Superior temporal gyrus (tissue), 1 donor: ENCODE measurements around the gene ATP8A2.
A peak's percentile ranks its signal among the peaks of the same experiment; 100 is the strongest.
"Not testable (repeated sequence)": the region's sequence is repeated elsewhere in the genome, so short reads cannot be mapped to it uniquely, and the experiment has no call there.

Experiments used
- DNase-seq: peaks from one replicate; pipeline ENCODE4 v3.0.0-alpha.2; 2016; ENCODE audit errors: extremely low spot score

Gene ATP8A2

DNA sequence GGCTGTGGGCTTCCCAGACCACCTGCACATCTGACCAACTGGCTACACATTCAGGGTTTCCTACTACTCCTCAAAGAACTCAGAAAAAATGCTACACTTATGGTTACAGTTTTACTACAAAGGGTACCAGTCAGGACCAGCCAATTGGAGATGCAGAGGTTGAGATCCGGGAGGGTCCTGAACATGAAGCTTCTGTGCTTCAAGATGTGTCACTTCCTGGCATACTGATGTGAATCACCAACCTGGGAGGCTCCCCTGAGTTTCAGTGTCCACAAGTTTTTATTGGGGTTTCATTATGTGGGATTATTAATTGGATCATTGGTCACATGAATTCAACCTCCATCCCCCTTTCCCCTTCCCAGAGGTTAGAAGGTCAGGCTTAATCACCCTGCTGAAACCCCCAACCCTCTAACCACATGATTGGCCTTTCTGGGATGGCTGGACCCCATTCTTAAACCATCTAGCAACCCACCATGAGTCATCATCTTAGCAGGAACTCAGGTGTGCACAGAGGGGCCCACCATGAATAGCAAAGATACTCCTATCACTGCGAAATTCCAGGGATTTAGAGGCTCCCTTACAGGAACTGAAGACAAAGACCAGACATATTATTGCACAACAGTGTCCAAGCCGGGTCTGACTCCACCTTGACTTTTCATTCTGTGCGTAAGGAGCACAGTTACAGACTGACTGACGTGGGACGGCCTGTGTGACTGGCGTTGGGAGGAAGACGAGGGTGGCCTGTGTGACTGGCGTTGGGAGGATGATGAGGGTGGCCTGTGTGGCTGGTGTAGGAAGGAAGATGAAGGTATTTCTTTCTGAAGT lies 90.7 kb downstream of the ATP8A2 start:
- DNase-seq: no peak

DNA sequence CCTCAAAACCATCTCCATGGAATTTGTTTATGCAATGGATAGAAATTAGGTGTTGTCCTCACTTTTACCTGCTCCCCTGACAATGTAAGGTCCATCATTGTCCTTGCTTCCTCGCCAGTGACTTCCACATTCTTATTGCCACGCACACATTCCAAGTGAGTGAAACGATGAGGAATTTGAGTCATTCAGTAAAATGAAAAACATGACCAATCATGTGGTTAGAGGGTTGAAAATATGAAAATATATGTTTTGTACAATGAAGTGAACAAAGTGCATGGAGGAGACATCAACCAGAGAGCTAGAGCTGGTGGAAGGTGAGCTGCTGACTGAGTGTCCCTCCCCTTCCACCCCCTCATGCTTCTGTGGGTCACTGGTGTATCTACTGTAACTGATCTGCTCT lies 91.7 kb downstream of the ATP8A2 start:
- no peak for DNase-seq

DNA sequence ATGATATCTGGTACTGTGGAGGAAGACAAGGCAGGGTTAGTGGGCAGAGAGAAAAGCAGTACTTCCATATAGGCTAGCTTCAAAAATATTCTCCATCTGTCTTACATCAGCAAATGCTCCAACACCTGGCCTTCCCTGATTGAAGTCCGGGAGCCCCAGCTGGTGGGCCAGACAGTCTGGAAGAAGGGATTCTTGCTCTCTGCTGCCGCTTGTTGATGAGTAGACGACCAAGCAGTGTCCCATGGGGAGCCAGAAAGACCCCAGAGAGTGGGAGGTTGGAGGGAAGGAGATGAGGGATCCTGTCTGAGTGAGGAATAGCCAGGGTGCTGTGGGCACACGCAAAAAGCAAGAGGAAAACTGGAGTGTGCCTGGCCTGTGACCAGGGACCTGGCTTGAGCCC lies 95.1 kb downstream of the ATP8A2 start:
- no peak for DNase-seq

DNA sequence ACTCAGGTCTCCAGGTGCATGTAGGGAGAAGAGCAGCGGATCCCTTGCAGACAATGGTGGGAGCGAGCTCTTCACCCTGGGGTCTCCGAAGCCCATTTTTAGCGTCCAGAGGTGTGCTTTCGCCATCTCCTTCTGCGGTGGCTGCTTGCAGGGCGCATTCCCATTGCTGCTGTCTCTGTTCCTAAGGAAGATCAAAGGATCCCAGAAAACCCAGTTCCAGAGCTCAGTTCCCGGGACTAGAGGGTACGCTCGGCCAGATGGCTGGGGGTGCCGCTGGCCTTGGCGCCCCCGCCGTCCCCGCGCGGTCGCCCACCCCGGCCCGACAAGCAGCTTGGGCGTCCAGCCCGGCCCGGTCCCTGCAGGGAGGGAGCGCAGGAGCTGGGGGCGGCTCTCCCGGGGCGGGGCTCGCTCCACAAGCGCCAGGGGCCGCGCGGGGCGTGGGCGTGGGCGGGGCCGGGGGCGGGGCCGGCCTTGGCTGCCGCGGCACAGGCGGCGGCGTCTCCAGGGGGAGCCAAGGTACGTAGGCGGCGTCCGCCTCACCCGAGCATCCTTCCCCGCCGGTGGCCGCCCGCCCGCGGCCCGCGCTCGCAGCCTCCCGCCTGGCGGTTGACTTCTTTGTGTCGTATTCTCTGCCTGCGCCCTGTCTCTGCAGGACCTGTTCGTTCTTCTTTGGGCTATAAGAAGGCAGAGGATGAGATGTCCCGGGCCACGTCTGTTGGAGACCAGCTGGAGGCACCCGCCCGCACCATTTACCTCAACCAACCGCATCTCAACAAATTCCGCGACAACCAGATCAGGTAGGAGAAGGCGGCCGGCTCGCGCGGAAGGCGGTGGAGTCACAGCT lies 96.8 kb downstream of the ATP8A2 start:
- no peak for DNase-seq

DNA sequence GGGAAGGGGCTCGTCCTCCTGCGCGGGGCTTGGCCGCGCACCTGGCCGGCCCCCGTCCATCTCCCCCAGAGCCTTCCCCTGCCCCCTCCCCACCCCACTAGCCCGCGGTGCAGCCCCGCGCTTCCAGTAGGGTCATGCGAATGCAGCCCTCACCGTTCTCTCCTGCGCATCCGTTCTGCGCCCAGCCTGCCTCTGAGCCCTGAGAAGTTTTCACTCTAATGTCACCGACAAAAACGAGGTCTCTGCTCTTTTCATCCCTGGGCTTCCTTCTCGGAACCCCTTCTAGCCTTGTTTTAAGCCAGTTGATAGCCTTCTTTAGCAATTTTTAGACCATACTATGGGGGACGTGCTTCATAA lies 97.4 kb downstream of the ATP8A2 start:
- no peak for DNase-seq

DNA sequence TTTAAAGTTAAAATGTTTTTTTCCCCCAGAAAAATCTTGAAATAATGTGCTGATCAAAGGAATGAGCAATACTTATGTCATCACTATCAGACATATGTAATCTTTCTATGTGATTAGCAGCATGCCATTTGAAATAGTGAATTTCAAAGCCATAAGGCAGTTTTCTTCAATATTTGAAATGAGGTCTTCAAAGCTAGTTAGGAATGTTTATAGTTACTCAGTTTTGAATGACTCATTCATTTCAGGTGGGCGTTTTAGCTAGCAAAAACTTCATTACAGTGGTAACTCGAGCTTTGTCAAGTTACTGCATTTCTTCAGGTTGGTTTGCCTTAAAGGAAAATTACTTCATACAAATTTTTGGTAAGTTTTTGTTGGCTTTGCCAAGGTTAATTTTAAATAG lies 102.1 kb downstream of the ATP8A2 start:
- DNase-seq: no peak

DNA sequence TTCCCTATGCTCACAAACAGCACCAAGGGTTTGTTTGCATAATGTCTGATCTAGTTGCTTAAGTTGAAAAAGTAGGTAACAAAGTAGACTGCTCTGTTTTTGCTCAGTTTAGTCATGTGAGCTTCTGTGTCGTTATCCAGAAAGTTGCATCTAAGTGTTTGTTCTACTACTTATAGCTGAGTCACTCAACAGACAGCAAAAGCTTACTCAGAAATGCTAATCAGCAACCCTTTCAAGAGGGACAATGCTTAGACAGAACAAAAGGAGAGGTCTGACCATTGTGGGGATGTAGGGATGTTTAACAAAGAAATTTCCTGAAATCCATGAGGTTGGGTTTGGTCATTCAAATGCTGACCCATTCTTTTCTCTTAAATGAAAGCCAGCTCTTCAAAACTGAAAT lies 106.4 kb downstream of the ATP8A2 start:
- no peak for DNase-seq

DNA sequence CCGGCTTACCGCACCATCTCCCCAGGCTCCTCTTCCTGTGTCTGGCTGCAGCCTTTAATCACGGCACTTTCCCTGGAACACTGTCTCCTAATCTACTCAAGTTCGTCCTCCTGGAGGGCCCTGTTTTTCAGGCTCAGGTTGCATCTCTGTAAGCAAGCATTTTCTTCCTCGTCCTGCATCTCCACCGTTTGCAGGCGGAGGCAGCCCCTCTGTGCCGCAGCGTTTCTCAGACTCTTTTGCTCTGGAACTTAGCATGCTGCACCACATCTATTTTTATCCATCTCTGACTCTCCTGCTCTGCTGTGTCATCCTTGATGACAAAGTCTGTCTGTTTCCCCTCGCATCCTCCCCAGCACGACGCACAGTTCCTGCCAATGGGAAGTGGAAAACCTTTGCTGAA lies 117.5 kb downstream of the ATP8A2 start:
- peak; percentile 71 for DNase-seq

DNA sequence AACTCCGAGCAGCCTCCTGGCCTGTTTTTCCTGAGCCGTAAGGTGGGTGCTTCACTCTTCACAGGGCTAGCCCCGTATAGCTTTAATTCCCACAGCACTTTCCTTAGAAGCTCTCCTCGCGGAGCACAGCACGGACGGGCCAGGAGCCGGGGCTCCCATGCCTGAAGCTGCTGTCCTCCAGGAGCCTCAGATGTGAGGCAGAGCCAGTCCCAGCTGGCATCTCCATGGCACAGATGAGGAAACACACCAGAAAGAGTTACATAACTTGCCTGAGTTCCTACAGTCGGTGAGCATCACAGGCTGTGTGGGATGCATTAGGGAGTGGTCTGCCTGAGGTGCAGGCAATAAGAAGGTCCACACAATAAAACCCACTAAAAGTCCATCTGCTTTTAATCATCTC lies 118.5 kb downstream of the ATP8A2 start:
- peak; percentile 53 for DNase-seq

DNA sequence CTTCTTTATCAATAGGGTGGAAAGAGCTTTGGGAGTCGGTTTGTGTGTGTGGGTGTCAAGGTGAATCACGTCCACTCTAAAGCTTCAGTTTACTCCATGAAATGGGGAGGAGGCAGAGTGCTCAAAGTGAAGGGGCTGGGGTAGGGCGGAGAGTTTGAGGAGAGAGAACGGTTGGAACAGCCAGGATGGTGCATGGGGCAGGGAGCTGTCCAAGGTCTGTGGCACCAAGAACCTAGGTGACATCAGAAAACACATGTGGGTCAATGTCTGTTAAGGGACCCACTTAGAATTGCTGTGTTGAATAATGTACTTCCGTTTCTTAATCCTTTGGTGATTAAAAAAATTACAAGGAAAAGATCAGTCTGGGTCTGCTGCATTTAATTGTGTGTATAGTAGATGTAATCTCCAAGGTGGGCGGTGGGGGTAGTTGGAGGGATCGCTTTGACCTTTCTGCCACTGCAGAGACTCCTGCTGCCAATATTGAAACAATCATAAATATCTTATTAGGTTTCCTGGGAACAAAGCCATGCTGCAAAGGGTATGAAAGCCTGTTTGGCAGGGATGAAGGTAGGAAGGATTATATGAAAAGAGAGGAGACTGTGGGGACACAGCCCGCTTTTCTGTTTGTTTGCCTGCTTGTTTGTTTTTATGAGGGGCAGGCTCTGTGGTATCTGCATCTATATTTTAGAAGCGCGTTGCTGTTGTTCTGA lies 122.3 kb downstream of the ATP8A2 start:
- no peak for DNase-seq

DNA sequence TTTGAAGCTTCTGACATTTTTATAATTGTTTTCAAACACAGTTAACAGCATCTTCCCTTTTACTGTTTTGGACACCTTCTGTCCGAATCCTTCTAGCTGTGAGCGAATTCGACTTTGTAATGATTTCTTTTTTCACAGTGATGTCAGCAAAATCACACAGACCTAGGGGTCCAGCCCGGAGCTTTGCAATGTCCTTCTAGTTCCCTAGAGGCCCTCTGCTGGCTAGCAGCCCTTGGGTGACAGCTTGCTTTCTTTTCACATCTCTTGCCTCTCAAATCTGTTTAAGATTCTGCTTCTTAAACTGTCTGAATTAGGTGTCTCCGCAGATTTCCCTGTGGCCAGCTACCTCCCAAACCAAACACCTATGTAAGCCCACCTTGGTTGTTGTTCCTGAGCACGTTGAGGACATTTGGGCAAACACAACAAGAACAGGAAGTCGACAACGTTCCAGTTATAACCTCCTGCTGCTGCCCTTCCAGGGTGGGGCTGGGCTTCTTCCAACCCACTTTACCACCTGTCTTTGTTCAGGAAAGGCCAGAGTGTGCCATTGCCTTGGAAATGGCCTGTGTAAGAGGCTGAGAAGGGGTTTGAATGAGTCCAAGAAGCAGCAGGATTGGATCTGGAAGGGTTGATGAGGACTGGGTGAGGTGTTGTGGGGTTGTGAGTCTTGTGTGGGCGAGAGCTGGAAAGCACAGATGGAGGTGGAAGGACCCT lies 123.1 kb downstream of the ATP8A2 start:
- peak; percentile 41 for DNase-seq

DNA sequence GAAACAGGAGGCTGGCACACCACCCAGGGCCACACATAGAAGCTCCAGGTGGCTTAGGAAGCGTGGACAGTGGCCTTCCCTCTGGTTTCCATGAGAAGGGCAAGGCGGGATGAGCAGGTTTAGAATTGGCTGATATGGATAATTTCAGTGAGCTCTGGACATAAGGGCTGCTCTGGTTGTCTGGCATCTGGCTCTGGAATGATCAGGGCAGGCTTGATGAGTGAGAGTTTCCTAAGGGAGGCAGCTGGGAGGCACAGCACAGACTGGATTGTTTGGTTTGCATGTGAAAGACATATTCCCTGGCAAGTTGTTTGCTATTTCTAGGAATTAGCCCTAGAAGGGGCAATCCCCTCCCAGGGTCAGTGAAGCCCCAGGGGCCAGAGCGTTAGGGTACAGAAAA lies 129.5 kb downstream of the ATP8A2 start:
- no peak for DNase-seq

DNA sequence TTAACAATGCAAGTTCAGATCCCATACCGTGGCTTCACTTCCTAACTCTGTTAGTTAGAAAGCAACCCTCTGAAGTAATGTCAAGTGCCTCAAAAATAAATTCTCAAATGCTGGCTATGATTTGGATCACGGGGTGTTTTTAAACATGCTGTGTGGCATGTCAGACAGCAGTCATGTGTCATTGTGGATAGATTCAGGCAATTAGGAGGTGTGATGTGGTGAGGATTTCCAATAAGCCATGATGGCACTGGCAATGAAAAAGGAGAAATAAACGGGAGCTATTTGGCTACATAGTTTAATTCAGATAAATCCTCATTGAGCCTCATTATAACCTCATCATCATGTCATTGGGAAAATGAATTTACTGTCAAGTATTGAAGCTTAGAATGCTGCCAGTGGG lies 130.3 kb downstream of the ATP8A2 start:
- DNase-seq: no peak

DNA sequence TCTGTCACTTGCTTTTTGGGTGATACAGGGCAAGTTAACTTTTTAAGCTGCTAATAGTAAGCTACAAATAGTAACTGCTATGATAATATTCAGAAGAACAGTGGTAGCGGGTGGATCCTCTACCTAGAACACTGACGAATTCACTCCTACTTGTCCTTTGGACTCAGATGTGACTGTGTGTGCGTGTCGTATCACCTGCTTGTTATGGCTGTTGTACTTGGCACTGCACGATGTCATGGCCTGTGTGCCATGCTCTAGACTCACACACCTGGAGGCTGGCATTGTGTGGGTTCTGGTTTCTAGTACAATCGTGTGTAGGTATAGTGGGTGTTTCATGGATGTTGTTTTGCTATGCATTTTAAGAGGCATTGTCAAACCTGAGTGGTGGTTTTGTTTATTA lies 130.8 kb downstream of the ATP8A2 start:
- DNase-seq: no peak

DNA sequence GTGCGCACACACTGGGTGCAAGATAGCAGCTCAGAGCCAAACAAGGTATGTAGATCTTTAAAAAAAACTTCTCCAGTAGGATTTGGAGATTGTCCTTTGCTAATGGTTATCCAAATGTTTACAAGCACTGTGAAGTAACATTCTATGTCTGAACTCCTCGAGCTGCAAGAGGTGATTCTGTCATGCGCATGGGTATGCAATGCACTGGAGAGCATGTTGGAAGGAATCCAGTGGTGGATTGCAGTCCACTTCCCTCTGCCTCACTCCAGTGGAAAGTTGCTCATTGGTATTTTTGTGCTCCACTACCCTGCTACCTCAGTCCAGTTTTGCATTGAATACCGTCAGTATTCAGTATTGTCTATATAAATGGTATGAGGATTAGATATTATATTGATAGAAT lies 132.1 kb downstream of the ATP8A2 start:
- no peak for DNase-seq

DNA sequence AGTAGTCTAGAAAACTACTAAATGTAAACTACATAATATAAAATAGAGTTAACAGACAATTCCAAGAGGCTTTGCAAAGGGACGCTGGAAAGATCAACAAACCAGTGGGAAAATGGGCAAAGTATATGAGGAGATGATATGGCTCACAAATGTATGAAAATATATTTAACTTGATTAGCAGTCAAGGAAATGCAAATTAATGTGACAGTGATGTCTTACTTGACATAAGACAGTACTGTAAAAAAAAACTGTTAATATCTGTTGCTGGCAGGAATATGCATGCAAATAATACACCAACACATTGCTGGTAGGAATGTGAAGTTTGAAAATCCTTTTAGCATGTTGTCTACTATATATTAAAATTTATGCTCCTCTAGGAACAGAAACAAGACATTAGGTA lies 136.1 kb downstream of the ATP8A2 start:
- DNase-seq: no peak

DNA sequence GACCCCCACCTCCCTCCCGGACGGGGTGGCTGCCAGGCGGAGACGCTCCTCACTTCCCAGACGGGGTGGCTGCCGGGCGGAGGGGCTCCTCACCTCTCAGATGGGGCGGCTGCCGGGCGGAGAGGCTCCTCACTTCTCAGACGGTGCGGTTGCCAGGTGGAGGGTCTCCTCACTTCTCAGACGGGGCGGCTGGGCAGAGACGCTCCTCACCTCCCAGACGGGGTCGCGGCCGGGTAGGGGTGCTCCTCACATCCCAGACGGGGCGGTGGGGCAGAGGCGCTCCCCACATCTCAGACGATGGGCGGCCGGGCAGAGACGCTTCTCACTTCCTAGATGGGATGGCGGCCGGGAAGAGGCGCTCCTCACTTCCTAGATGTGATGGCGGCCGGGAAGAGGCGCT lies 141.3 kb downstream of the ATP8A2 start:
- DNase-seq: not testable (repeated sequence)

DNA sequence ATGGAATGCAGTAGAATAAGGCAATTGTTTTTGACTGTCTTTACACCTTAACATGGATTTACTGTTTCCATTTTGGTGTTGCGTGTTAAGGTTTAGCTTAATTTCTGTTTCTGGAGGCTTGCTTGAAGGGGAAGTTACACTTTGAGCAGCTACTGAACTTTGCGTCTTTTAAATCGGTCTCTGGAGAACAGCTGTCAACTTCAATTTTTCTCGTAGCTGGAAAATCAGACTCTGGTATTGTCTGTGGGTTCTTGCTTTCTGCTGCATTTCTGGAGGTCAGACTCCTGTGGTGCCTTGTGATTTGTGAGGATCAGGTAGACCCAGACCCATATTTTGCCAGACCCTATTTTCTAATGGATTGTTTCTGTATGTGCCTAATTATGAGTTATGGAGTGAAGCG lies 146.7 kb downstream of the ATP8A2 start:
- DNase-seq: no peak

DNA sequence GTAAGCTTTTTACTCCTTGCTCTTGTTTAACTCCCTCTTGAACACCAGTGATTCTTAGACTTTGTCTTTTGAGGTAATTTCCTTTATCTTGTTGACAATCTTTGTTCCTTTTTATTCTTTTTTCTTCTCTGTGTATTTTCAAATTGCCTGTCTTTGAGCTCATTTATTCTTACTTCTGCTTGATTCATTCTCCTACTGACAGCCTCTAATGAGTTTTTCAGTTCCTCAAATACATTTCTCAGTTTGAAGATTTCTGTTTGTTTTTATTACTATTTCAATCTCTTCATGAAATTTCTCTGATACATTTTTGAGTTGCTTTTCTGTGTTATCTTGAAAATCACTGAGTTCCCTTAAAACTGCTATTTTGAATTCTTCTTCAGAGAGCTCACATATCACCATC lies 154.1 kb downstream of the ATP8A2 start:
- no peak for DNase-seq

DNA sequence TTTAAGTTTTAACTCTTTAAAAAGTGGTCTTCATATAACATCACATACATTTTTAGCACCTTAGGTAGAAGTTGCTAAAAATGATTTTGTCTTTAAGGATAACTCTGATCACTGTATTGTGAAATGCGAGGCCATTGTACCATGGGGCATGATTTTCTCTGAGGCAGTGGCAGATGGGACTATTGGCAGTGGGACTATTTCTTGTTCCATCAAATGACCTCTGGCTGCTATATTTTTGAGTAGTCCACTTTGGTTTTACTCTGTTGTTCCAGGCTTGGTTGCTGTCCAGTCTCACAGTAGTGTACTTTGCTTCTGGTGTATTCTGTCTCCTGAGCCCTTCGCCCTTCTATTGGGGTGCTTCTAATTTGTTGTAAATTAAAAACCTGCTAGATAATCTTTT lies 156.5 kb downstream of the ATP8A2 start:
- DNase-seq: no peak

DNA sequence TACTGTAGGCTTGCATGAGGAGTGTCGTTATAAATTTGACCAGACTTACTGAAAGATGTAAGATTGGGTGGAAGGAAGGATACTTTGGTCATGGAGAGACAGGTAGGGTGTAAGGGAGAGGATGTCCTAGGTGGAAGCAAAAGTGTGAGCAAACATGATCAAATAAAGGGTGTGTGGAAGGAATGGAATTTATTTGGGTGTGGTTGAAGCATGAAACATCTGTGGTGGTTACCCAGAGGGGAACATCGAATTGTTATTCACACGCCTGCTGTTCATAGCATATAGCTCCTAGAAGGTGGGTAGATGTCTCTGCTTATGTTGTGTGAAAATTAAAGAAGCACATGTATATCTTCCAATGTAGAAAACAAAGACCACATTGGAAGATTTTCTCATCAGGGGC lies 157.7 kb downstream of the ATP8A2 start:
- no peak for DNase-seq

DNA sequence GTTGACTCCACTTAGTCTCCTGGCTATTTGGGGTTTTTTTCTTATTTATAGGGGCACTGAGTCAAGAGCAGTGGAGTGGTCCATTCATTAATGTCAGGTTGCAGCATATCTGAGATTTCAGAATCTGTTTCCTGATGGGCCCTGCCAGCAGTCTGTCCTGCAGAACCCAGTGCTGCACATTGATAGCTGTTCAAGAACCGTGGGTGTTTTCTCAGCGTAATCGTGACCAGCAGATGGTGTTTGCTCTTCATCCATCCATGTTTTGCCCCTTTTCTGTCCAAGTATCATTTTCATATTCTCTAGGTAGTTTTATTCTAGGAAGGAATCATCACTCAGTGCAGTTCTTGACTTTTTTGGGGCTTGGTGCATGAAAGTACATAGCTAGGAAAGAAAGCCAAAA lies 166.5 kb downstream of the ATP8A2 start:
- no peak for DNase-seq
